Chondrocyte (in vitro differentiated cells): ENCODE measurements around the gene SHH. TPM values are rescaled to one million over a fixed set of nuclear protein-coding genes. Genes with fewer than 3 reads are reported as not detected.
A peak's percentile ranks its signal among the peaks of the same experiment; 100 is the strongest.
"Not testable (repeated sequence)": the region's sequence is repeated elsewhere in the genome, so short reads cannot be mapped to it uniquely, and the experiment has no call there.

Experiments
- DNase-seq: peaks from one replicate; pipeline ENCODE4 v3.0.0; 2021; ENCODE audit warnings: mixed read lengths, low spot score
- H3K27ac Mint-ChIP-seq: one replicate; pipeline ENCODE4 v1.8.0; 2021; ENCODE audit warnings: mild to moderate bottlenecking, moderate library complexity, mixed read lengths; ENCODE audit not compliant: unreplicated experiment
- H3K27me3 Mint-ChIP-seq: 2 replicates; pipeline ENCODE4 v1.8.0; 2021; ENCODE audit warnings: low read depth, mixed read lengths
- H3K36me3 Mint-ChIP-seq: 2 replicates; pipeline ENCODE4 v1.8.0; 2021; ENCODE audit warnings: low read depth, mixed read lengths
- H3K4me1 Mint-ChIP-seq: 2 replicates; pipeline ENCODE4 v1.8.0; 2021; ENCODE audit warnings: low read depth, mild to moderate bottlenecking, mixed read lengths
- H3K4me3 Mint-ChIP-seq: one replicate; pipeline ENCODE4 v1.8.0; 2021; ENCODE audit warnings: mild to moderate bottlenecking, moderate library complexity, mixed read lengths; ENCODE audit not compliant: unreplicated experiment
- H3K9me3 Mint-ChIP-seq: 2 replicates; pipeline ENCODE4 v1.8.0; 2021; ENCODE audit warnings: low read depth, mixed read lengths
- total RNA-seq: library from RNA; stranded (reverse); gene quantifications from 3 replicates; pipeline ENCODE4 v1.2.1, GENCODE V29; 2021
- TF ChIP-seq, protein P1 (sequence below): fragments of 200-600 bp; sonication (generic); IDR thresholded peaks from 2 replicates; pipeline ENCODE4 v1.5.0; 2021; ENCODE audit warnings: antibody characterized with exemption, mild to moderate bottlenecking, moderate library complexity

Gene SHH
- total RNA-seq, 1 donor from 2014 or later: not detected

DNA sequence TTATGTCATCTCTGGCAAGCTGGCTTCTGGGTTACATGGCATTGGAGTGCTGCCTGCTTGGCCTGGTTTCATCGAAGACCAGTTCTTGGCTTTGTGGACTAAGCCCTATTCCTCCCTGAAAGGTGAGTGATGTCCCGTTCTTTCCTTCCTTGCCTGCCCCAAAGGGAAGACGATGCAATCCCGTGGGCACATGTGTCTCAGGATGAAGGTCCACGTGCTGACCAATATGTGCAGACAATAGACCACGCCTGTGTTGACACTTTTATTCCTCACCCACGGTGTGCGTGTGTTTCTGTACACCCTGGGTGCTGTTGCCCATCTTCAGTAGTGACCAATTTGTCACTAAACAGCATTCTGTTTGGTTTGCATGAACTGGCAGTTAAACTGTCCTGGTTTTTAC, 28.6 kb upstream of the SHH start:
- H3K4me3 Mint-ChIP-seq: no peak overlapping the region
- no peak overlapping the region for H3K27ac Mint-ChIP-seq
- H3K9me3 Mint-ChIP-seq: no peaks in the 10 kb centered on the region
- no peak for DNase-seq
- TF ChIP-seq, protein P1, sequence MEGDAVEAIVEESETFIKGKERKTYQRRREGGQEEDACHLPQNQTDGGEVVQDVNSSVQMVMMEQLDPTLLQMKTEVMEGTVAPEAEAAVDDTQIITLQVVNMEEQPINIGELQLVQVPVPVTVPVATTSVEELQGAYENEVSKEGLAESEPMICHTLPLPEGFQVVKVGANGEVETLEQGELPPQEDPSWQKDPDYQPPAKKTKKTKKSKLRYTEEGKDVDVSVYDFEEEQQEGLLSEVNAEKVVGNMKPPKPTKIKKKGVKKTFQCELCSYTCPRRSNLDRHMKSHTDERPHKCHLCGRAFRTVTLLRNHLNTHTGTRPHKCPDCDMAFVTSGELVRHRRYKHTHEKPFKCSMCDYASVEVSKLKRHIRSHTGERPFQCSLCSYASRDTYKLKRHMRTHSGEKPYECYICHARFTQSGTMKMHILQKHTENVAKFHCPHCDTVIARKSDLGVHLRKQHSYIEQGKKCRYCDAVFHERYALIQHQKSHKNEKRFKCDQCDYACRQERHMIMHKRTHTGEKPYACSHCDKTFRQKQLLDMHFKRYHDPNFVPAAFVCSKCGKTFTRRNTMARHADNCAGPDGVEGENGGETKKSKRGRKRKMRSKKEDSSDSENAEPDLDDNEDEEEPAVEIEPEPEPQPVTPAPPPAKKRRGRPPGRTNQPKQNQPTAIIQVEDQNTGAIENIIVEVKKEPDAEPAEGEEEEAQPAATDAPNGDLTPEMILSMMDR: no peak
- H3K27me3 Mint-ChIP-seq: peaks cover 26% of the 10 kb centered on the region
- no peaks in the 10 kb centered on the region for H3K36me3 Mint-ChIP-seq
- H3K4me1 Mint-ChIP-seq: no peaks in the 10 kb centered on the region

DNA sequence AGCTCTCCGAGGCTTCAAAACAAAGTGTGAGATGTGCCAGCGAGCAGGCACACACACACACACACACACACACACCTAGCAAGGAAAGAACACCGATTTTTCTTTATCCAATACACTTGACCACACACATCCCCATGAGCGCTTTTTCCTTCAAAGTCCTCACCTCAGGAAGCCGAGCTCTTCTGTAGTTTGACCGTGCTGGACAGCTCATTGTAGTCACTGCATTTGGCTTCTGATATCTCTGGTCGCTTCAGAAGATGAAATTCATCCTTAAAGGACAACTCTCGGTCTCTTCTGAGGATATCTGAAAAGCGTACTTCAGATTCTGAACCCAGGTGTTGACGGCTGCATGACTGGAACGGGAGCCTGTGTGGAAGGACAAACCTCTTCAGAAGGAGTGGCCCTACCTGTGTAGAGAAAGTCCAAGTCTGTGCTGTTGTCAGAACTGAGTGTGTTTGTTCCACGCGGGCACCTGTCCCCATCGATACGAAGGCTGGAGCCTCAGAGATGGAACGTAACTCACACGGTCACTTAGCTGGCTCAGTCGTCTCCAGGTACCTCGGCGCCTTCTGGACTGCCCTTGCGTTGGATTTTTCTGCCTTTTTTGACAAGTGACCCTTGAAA, 28.1 kb upstream of the SHH start:
- H3K36me3 Mint-ChIP-seq: no peaks in the 10 kb centered on the region
- no peak for DNase-seq
- no peak overlapping the region for H3K27ac Mint-ChIP-seq
- no peaks in the 10 kb centered on the region for H3K9me3 Mint-ChIP-seq
- no peaks in the 10 kb centered on the region for H3K4me1 Mint-ChIP-seq
- H3K4me3 Mint-ChIP-seq: no peak overlapping the region
- H3K27me3 Mint-ChIP-seq: peaks cover 26% of the 10 kb centered on the region
- TF ChIP-seq, protein P1: no peak

DNA sequence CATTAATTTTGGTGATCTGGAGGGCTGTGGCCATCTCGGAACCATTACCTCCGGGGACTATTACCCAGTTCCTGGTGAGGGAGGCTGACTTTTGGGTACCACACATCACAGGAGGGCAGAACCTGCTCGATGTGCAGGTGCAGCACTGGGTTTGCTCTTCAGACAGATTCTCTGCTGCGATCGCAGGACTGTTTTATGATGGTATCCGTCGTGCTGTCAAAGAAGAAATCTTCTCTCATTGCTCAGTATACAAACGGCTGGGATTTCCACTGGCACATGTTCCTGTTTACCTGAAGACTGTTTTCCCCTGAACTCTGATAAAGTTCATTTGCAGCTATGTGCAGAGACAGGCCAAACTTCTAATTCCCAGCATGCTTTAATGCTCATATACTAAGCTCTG, 27.2 kb upstream of the SHH start:
- Mint-ChIP-seq H3K9me3 (no peaks in the 10 kb centered on the region), H3K36me3 (no peaks in the 10 kb centered on the region), H3K27ac (no peak overlapping the region), H3K4me1 (no peaks in the 10 kb centered on the region), H3K27me3 (peaks cover 29% of the 10 kb centered on the region), H3K4me3 (no peak overlapping the region)
- TF ChIP-seq, protein P1: no peak
- DNase-seq: peak; percentile 12

DNA sequence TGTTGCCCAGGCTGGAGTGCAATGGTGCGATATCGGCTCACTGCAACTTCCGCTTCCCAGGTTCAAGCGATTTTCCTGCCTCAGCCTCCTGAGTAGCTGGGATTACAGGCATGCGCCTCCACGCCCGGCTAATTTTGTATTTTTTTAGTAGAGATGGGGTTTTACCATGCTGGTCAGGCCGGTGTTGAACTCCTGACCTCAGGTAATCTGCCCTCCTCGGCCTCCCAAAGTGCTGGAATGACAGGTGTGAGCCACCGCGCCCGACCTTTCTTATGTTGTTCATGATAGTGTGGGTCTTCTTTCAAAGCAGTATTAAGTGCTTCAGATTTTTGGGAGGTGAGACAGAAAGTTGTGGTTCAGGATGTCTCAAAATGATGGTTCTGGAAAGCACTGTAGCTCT, 26.0 kb upstream of the SHH start:
- not testable (repeated sequence) for H3K36me3 Mint-ChIP-seq, H3K27ac Mint-ChIP-seq, H3K4me1 Mint-ChIP-seq, H3K4me3 Mint-ChIP-seq, H3K9me3 Mint-ChIP-seq, DNase-seq
- peaks cover 32% of the 10 kb centered on the region for H3K27me3 Mint-ChIP-seq

DNA sequence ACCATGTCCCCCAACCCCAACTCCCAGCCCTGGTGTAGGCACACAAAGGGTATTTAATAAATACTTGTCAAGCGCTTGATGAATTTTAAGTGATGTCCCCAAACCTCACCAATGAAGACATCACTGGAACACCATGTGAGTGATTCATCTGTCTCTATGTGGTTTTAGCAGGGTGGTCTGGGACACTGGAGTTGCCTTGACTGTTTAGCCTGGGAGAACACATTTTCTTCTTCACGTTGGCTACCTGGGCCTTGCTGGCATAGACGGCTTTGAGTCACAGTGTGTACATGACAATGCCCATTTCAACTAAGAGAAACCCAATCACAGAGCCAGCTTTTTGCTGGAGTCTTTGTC, 24.8 kb upstream of the SHH start:
- Mint-ChIP-seq H3K27ac (no peak overlapping the region), H3K9me3 (no peaks in the 10 kb centered on the region), H3K4me3 (no peak overlapping the region), H3K36me3 (no peaks in the 10 kb centered on the region), H3K4me1 (no peaks in the 10 kb centered on the region), H3K27me3 (peaks cover 34% of the 10 kb centered on the region)
- DNase-seq: no peak
- TF ChIP-seq, protein P1: no peak
